Activated CD4-positive, alpha-beta T cell treated with anti-CD3 and anti-CD28 coated beads for 4 hours (primary cell): ENCODE results near the gene SLC22A1.
"Not testable (repeated sequence)": the region's sequence is repeated elsewhere in the genome, so short reads cannot be mapped to it uniquely, and the experiment has no call there.

Experiments used
- DNase-seq, 2 donors: peaks; one replicate each; pipeline ENCODE4 v3.0.0-alpha.2; 2020

SLC22A1 gene

GRCh38 chr6:160121558-160121957 is at the start of gene SLC22A1:
Gene SLC22A1, plus strand, starts transcription at chr6:160121815. Its CDS starts 121 bp downstream, at chr6:160121936.
- DNase-seq, result no peak

DNA sequence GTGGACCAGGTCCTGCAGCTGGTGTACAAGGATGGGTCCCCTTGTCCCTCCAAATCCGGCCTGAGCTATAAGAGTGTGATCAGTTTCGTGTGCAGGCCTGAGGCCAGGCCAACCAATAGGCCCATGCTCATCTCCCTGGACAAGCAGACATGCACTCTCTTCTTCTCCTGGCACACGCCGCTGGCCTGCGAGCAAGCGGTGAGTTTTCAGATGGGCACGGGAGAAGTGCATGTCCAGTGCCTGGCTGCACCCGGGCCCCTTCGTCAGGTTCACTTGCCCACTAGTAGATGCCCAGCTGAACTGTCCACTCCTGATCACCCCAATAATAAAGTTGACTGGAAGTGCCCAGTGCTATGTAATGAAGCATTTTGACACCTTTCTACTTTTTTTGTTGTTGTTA is 48.3 kb upstream of the SLC22A1 start:
- DNase-seq, result no peak

- no peak for DNase-seq
Measured at GRCh38 chr6:160076009-160076408, 45.6 kb upstream of the SLC22A1 start.

- no peak for DNase-seq
Measured at GRCh38 chr6:160077024-160077423, 44.6 kb upstream of the SLC22A1 start.

DNA sequence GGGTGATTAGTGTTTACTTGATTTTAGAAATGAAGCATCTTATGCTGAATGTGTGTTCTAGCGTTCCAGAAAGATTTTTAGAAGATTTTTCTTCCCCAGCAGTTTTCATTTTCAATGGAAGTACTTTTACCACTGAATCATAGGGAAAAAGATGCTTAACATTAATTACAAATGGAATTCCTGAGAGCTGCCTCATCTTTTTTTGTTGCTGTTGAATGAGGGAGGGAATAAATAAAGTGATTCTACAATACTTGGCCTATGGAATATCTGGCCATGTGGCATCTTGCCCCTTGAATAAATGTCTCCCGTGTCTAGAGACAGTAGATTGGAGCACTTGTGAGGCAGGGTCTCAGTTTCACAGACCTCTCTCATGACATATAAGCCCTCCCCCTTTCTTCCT is 44.1 kb upstream of the SLC22A1 start:
- DNase-seq, result no peak

DNA sequence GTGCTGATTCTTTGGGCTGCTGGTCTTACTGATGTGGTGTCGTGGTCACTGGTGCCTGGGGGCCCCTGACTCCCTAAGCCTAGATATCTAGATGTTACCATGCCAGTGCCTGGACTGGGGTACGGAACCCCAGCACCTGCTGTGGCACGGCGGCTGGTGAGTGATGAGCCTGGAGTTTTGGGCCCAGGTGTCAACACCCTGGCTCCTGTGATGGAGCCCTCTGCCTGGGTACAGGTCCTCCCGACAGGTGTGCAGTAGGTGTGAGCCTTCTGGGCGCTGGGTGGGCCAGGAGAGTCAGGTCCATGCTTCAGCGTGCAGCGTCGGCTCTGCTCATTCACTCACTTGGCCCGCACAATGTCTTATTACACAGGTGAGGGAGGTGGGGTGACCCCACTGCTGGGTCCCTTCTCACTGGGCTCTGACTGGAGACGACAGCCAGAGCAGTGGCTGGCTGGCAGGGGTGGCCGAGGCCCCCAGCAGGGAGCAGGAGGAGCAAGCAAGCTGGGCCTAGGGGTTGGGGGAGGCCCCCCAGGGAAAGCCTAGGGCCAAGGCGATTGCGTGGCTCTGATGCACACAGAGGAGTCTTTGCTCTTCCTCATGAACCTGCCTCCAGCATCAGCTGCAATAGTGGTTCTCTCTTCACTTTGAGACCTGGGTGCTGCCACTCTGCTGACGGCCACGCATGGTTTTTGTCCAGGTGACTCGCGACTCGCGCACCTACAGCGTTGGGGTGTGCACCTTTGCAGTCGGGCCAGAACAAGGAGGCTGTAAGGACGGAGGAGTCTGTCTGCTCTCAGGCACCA is 42.5 kb upstream of the SLC22A1 start:
- no peak for DNase-seq

GRCh38 chr6:160079686-160080043 is 42.0 kb upstream of the SLC22A1 start:
- no peak for DNase-seq

DNA sequence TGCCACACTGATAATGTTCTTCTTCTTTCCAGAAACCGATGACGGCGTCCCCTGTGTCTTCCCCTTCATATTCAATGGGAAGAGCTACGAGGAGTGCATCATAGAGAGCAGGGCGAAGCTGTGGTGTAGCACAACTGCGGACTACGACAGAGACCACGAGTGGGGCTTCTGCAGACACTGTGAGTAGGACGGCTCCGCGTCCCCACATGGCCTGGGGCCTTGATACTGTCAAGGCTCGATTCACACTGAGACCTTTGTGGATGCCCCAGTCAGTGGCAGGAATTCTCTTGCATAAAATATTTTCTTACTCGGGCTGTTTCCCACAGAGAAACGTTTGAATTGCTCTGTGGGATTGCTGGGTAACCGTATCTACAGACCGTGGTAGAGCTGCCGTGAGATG is 41.5 kb upstream of the SLC22A1 start:
- DNase-seq, result no peak

DNA sequence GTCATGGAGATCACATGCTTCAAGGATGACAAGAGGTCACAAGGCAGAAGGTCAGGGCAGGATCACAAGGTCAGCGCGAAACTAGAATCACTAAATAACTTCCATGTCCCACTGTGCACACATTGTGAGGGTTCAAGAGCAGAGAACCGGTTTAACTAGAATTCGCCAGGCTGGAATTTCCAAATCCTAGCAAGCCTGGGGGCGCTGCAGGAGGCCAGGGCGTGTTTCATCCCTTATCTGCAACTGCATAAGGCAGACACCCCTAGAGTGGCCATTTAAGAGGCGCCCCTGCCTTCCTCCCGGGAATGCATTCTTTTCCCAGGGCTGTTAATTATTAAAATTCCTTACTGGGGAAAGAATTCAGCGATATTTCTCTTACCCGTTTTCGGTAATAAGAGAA is 40.2 kb upstream of the SLC22A1 start:
- DNase-seq, result no peak

DNA sequence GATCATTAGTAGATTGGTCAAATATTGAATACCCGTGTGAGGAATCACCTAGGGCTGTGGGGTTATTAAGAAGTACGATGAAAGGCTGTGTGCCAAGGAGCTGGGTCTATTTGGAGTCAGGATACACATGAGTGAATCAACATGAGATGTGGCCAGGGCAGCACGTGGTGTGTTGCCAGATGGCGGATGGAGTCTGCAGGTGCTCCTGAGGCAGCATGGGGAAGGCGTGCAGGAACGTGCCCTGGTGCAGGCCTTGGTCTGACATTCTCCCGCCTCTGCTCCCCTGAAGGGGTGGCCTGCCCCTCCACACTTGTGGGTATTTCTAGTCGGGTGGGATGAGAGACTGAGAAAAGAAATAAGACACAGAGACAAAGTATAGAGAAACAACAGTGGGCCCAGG is 39.0 kb upstream of the SLC22A1 start:
- DNase-seq, result no peak

DNA sequence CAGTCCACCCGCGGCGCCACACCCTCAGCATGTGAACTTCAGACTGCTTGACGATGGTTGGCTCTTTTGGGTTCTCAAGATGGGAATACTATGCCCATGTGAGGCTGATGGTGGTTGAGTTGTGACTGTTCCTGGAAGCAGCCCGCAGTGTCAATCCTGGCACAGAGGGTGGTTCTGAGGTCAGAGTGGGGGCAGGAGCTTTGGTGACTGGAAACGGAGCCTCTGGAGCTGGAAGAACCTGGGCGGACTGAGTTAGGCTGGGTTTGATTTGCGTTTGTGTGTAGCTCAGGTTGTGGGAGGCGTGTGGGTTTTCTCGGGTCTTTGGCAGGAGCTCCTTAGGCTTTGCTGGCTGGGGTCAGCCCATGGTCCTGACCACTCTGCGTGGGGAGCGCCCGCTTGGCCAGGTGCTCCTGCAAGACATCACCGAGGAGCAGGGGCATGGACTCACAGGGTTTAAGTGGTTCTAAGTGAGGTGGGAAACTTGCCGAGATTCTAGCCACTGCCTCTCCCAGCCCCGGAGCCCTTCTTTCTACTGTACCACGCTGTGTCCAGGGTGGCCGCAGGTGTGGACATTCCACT is 37.3 kb upstream of the SLC22A1 start:
- DNase-seq, result no peak

- no peak for DNase-seq
Measured at GRCh38 chr6:160085226-160085625, 36.4 kb upstream of the SLC22A1 start.

DNA sequence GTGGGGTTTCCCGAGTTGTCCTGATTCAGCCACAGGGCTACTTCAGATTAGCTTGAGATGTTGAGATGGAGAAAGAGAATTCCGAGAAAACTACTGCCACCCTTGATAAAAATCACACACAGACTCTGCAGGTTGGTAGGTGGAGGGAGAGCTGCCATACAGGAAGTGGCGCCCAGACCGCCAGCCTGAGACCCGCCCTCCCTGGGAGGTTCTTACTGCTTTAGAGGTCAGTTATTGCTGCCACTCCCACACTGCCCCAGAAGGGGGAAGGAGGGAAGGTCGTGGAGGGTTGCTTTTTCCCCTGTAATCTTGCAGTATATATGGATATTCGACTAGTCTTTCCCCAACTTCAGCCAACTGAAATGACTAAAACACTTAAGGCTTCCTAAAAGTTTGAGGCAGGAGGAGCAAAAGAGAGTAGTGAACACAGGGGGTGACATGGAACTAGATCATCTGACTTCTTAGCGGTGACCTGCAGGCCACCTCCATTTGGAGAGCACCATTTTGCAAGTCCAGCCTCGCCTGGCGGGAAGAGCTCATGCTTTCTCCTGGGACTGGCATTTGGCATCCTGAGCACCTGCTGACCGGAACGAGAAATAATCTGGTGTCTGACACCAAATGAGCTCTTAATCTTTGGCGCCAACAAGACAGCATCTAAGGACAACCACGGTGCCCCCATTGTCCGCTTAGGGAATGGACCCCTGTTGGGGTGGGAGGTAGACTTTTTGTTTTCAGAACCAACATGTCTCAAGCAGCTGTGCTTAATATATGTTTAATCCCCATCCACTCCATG is 35.7 kb upstream of the SLC22A1 start:
- no peak for DNase-seq

GRCh38 chr6:160086754-160087153 is 34.9 kb upstream of the SLC22A1 start:
- DNase-seq, result no peak

DNA sequence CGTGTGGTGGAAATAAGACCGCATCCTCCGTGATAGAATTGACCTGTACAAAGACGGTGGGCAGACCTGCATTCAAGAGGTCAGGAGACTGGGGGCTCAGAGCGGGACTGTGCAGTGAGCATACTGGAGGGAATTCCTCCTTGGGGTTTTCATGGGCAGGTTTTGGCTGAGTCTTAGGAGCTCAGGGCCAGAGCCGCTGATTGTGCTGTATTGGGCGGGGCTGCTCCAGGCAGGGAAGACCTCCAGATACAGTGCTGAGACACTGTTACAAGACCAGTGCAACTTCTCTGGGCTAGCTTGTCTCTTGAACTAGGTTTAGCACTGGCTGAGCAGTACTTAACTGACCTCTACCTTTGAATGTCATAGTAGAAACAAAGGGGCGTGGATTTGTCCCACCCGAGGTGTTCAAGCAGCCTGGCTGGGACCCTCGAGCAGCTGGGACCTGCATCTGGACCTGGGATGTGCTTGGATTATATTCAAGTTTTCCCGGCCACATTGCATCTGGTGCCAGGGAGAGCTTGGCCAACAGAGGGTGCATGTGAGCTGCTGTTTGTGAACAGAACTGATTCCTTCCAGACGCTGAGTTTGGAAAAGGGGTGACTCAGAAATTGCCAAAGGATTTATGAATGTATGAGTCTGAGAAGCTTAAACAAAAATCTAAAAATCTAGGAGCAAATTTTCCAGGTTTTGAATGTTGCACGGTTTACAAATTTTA is 33.4 kb upstream of the SLC22A1 start:
- no peak for DNase-seq

GRCh38 chr6:160088784-160089533 is 32.7 kb upstream of the SLC22A1 start:
- no peak for DNase-seq

DNA sequence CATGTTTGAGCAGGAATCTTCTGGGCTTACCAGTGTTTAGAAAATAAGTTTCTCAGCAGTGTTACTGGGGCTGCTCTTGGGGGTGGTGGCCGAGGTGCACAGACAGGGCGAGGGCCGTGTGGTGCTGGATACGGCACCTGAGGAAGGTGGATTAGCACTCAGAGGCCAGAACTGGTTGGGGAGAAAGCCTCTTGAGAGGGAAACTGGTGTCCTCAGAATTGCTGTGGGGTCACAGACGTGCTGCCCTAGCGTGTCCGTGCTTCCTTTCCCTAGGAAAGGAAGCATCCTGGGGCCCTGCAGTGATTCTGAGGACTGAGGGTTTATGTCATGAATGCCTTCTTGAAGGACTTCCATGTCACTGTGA is 32.1 kb upstream of the SLC22A1 start:
- no peak for DNase-seq

GRCh38 chr6:160090442-160091239 is 31.0 kb upstream of the SLC22A1 start:
- not testable (repeated sequence) for DNase-seq

- DNase-seq, result not testable (repeated sequence)
Measured at GRCh38 chr6:160092176-160092575, 29.4 kb upstream of the SLC22A1 start.

GRCh38 chr6:160092602-160093001 is 29.0 kb upstream of the SLC22A1 start:
- no peak for DNase-seq

- no peak for DNase-seq
Measured at GRCh38 chr6:160093061-160093460, 28.6 kb upstream of the SLC22A1 start.

DNA sequence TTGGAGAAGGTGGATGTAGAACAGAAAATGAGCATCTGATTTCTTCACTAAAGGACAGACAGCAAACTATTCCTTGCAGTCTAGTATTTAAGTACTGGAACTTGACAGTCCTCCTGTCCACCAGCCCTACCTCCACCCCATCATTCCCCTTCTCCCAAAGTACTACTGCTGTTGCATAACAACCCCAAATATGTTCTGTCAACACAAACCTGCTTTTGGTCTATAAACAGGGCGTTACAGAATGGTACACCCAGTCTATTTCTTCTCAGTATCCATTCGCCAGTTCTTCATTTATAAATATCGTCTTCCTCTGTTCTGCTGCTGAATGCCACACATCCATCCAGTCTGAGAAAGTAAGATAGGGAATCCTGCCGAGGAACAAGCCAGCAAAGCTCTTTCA is 27.7 kb upstream of the SLC22A1 start:
- no peak for DNase-seq
